Measurements from ENCODE around the gene TNN.

TNN gene

DNA sequence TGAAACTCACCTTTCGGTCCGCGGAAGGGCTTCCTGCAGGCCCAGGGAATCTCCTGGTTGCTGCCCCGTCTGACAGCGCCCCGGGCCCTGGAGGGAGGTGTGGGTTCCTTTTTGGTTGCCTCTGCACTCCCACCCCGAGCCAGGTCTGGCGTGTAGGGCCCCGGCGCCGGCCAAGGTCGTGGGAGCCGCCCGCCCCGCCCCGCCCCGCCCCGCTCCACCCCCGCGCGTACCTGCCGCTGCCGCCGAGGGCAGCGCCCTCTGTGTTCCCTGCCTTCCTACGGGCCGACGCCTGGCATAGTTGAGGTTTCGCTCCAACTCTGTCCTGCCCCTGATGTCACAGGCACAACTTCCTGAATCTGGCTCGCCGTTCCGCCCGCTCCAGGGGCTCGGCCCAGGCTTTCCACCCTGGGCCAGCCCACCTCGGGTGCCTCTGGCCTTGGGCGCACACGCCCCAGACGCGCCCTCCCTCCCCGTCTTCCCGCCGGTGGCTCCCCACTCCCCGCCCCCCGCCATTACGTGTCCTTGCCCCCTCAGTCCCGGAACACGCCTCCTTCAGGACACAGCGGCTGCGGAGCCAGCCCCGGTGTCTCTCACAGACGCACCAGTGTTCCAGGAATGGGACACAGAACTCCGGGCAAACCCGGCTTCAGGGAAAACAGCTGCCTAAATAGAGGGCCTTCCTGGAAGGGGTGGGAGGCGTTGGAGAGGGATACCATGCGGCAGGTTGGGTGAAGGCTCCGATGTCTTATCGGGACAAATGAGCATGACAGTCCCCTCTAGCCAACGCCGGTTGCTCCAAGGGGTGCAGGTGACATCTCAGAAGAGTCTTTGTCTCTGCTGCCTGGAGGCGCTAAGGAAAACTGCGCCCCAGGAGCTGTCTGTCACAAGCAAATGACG lies 125.2 kb downstream of the TNN start, which contains the start of gene KIAA0040:
KIAA0040 (minus strand) TSS at position 147 of the 897 bp plus-strand sequence. CDS start 31,763 bp downstream, outside the sequence.
- TF ChIP-seq, protein P1, sequence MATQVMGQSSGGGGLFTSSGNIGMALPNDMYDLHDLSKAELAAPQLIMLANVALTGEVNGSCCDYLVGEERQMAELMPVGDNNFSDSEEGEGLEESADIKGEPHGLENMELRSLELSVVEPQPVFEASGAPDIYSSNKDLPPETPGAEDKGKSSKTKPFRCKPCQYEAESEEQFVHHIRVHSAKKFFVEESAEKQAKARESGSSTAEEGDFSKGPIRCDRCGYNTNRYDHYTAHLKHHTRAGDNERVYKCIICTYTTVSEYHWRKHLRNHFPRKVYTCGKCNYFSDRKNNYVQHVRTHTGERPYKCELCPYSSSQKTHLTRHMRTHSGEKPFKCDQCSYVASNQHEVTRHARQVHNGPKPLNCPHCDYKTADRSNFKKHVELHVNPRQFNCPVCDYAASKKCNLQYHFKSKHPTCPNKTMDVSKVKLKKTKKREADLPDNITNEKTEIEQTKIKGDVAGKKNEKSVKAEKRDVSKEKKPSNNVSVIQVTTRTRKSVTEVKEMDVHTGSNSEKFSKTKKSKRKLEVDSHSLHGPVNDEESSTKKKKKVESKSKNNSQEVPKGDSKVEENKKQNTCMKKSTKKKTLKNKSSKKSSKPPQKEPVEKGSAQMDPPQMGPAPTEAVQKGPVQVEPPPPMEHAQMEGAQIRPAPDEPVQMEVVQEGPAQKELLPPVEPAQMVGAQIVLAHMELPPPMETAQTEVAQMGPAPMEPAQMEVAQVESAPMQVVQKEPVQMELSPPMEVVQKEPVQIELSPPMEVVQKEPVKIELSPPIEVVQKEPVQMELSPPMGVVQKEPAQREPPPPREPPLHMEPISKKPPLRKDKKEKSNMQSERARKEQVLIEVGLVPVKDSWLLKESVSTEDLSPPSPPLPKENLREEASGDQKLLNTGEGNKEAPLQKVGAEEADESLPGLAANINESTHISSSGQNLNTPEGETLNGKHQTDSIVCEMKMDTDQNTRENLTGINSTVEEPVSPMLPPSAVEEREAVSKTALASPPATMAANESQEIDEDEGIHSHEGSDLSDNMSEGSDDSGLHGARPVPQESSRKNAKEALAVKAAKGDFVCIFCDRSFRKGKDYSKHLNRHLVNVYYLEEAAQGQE (IDR thresholded peaks at IDR 0.05; ENCODE audit: insufficient replicate concordance, low read depth): no peak

DNA sequence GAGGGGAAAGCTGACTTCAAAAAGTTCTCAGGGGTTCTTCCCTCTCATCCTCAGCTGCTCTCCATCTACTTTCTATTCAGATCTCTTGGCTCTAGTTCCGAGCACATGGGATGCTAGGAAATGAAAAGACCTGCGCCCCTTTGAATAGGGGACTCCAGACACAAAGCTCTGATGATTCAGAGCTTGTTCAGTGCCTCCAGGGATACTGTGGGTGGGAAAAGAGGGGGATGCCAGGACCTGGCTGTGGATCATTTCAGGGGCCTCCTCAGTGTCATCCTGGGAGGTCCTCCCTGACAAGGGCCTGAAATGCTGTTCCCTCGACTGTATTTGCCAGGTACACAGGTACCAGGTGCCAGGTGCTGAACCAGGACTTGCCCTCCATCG lies 125.9 kb downstream of the TNN start:
- no peaks in the 10 kb centered on the region for H3K27me3 ChIP-seq (ENCODE audit: insufficient read depth, poor library complexity, severe bottlenecking)
- no peak for TF ChIP-seq POLR2AphosphoS5 (IDR thresholded peaks at IDR 0.05; ENCODE audit: low read depth)
- no peak for TF ChIP-seq GABPA (IDR thresholded peaks at IDR 0.05; ENCODE audit: low read depth)
- TF ChIP-seq, protein P1 (IDR thresholded peaks at IDR 0.05; ENCODE audit: insufficient replicate concordance, low read depth): no peak
- TF ChIP-seq, protein P2, sequence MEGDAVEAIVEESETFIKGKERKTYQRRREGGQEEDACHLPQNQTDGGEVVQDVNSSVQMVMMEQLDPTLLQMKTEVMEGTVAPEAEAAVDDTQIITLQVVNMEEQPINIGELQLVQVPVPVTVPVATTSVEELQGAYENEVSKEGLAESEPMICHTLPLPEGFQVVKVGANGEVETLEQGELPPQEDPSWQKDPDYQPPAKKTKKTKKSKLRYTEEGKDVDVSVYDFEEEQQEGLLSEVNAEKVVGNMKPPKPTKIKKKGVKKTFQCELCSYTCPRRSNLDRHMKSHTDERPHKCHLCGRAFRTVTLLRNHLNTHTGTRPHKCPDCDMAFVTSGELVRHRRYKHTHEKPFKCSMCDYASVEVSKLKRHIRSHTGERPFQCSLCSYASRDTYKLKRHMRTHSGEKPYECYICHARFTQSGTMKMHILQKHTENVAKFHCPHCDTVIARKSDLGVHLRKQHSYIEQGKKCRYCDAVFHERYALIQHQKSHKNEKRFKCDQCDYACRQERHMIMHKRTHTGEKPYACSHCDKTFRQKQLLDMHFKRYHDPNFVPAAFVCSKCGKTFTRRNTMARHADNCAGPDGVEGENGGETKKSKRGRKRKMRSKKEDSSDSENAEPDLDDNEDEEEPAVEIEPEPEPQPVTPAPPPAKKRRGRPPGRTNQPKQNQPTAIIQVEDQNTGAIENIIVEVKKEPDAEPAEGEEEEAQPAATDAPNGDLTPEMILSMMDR (IDR thresholded peaks at IDR 0.05; ENCODE audit: insufficient read depth, low read length): no peak
- TF ChIP-seq SPI1 (IDR thresholded peaks at IDR 0.05; ENCODE audit: borderline replicate concordance, low read depth): no peak
- DNase-seq (ENCODE audit: low read depth in 1 of 2, low spot score in 1 of 2): no peak
- H3K27ac ChIP-seq (replicated peaks): no peak overlapping the region
- no peak overlapping the region for H3K4me3 ChIP-seq (replicated peaks; ENCODE audit: insufficient read depth, low read length)

More for the DNA sequence above, 125.2 kb downstream of the TNN start, which contains the start of gene KIAA0040:
- Histone ChIP-seq H3K27ac (replicated peaks) (no peak within 1 kb of the TSS), H3K4me3 (replicated peaks; ENCODE audit: insufficient read depth, low read length) (peak within 1 kb of the TSS; percentile 49), H3K27me3 (ENCODE audit: insufficient read depth, poor library complexity, severe bottlenecking) (no peaks in the 10 kb centered on the region)
- peak; percentile 43 to 53 for DNase-seq (ENCODE audit: low read depth in 1 of 2, low spot score in 1 of 2)

DNA sequence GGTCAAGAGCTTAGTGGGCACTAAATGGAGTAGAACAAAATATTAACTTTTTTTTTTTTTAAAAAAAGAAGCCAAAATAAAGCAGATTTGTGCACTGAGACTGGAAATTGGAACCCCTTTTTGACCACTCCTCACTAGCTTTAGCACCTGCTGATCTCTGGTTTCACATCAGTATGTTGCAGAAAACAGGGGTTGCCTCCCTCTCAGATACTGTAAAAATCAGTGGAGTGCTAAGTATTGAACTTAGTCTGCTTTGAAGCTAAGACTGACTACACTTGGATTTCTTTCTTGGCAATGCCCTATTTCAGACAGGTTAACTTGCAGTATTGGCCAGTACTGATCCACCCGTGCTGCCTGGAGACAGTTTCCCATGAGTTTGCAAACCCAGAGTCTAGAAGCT lies 127.6 kb downstream of the TNN start:
- TF ChIP-seq, protein P2 (IDR thresholded peaks at IDR 0.05; ENCODE audit: insufficient read depth, low read length): no peak
- no peak overlapping the region for H3K4me3 ChIP-seq (replicated peaks; ENCODE audit: insufficient read depth, low read length)
- no peak overlapping the region for H3K27ac ChIP-seq (replicated peaks)
- no peak for DNase-seq (ENCODE audit: low read depth in 1 of 2, low spot score in 1 of 2)
- H3K27me3 ChIP-seq (ENCODE audit: insufficient read depth, poor library complexity, severe bottlenecking): no peaks in the 10 kb centered on the region

DNA sequence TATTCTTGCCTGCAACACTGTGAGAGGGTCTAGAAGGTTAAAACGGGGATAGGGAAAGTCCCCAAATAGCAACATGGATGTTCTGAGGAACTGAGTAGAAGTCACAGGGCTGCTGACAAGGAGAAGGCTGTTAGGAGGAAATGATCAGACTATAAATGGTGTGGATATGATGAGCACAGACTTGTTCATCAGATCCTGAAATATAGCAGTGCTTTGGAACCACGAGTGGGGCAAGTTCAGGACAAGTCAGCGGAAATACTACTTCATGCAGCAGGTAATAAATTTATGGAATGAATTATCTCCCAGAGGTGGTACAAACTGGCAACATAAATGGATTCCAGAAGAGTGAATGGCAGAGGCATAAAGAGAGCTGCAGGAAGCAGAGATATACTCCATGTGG lies 128.2 kb downstream of the TNN start:
- Histone ChIP-seq H3K27ac (replicated peaks) (no peak overlapping the region), H3K4me3 (replicated peaks; ENCODE audit: insufficient read depth, low read length) (no peak overlapping the region), H3K27me3 (ENCODE audit: insufficient read depth, poor library complexity, severe bottlenecking) (no peaks in the 10 kb centered on the region)
- no peak for DNase-seq (ENCODE audit: low read depth in 1 of 2, low spot score in 1 of 2)
- TF ChIP-seq SPI1 (IDR thresholded peaks at IDR 0.05; ENCODE audit: borderline replicate concordance, low read depth): no peak
- TF ChIP-seq, protein P2 (IDR thresholded peaks at IDR 0.05; ENCODE audit: insufficient read depth, low read length): no peak
- no peak for TF ChIP-seq POLR2AphosphoS5 (IDR thresholded peaks at IDR 0.05; ENCODE audit: low read depth)
- TF ChIP-seq GABPA (IDR thresholded peaks at IDR 0.05; ENCODE audit: low read depth): no peak
- TF ChIP-seq, protein P1 (IDR thresholded peaks at IDR 0.05; ENCODE audit: insufficient replicate concordance, low read depth): no peak

Measured in HL-60 (cell line).